GM23248 (cell line): ENCODE results near the gene RANBP9. TPM values are rescaled to one million over a fixed set of nuclear protein-coding genes. Genes with fewer than 3 reads are reported as not detected.

Experiments
- DNase-seq: peaks from one replicate; pipeline ENCODE4 v3.0.0-alpha.2; 2015
- H2AFZ ChIP-seq: fragments of 200-600 bp; sonication (generic); 2 replicates; pipeline ENCODE4 v1.6.1; 2016; ENCODE audit warnings: antibody characterized with exemption
- H3F3A ChIP-seq: fragments of 200-600 bp; sonication (generic); 2 replicates; pipeline ENCODE4 v1.6.1; 2016; ENCODE audit warnings: mild to moderate bottlenecking, antibody characterized with exemption, mixed run types; ENCODE audit not compliant: insufficient read depth
- H3K27ac ChIP-seq: fragments of 200-600 bp; sonication (generic); 2 replicates; pipeline ENCODE4 v1.5.1; 2016; ENCODE audit warnings: mild to moderate bottlenecking
- H3K27me3 ChIP-seq: fragments of 200-600 bp; sonication (generic); replicated peaks from 2 replicates; pipeline ENCODE4 v1.6.1; 2016; ENCODE audit warnings: mild to moderate bottlenecking; ENCODE audit not compliant: insufficient read depth
- H3K36me3 ChIP-seq: fragments of 200-600 bp; sonication (generic); 2 replicates; pipeline ENCODE4 v1.6.1; 2016; ENCODE audit warnings: low read depth, mild to moderate bottlenecking
- H3K4me1 ChIP-seq: fragments of 200-600 bp; sonication (generic); 2 replicates; pipeline ENCODE4 v1.6.1; 2016; ENCODE audit warnings: mild to moderate bottlenecking; ENCODE audit not compliant: insufficient read depth
- H3K4me2 ChIP-seq: fragments of 200-600 bp; sonication (generic); one replicate; pipeline ENCODE4 v1.6.1; 2016; ENCODE audit warnings: mild to moderate bottlenecking; ENCODE audit not compliant: unreplicated experiment
- H3K4me3 ChIP-seq: fragments of 200-600 bp; sonication (generic); 2 replicates; pipeline ENCODE4 v1.5.1; 2016; ENCODE audit warnings: mild to moderate bottlenecking
- H3K79me2 ChIP-seq: fragments of 200-600 bp; sonication (generic); 2 replicates; pipeline ENCODE4 v1.6.1; 2016; ENCODE audit warnings: mild to moderate bottlenecking; ENCODE audit not compliant: insufficient read depth
- H3K9ac ChIP-seq: fragments of 200-600 bp; sonication (generic); 2 replicates; pipeline ENCODE4 v1.6.1; 2016; ENCODE audit warnings: mild to moderate bottlenecking
- H3K9me2 ChIP-seq: fragments of 200-600 bp; sonication (generic); 2 replicates; pipeline ENCODE4 v1.6.1; 2016; ENCODE audit warnings: mixed run types, mild to moderate bottlenecking, moderate library complexity; ENCODE audit not compliant: insufficient read depth
- H3K9me3 ChIP-seq: fragments of 200-600 bp; sonication (generic); one replicate; pipeline ENCODE4 v1.6.1; 2017; ENCODE audit warnings: low read depth
- H4K20me1 ChIP-seq: fragments of 200-600 bp; sonication (generic); 2 replicates; pipeline ENCODE4 v1.6.0; 2016; ENCODE audit not compliant: insufficient read depth
- EZH2 ChIP-seq: fragments of 200-600 bp; sonication (generic); IDR thresholded peaks from 2 replicates; pipeline ENCODE4 v1.6.1; 2018; ENCODE audit warnings: antibody characterized with exemption, mild to moderate bottlenecking; ENCODE audit not compliant: insufficient read depth, poor library complexity, severe bottlenecking
- EZH2phosphoT487 ChIP-seq: fragments of 200-600 bp; sonication (generic); IDR thresholded peaks from 2 replicates; pipeline ENCODE4 v1.6.1; 2018; ENCODE audit warnings: antibody characterized with exemption, moderate library complexity, mild to moderate bottlenecking, low read depth; ENCODE audit not compliant: insufficient read depth
- WGBS, 2 experiments: methylation state at CpG; one replicate each; pipeline ENCODE4 v1.1.6; 2015 to 2017; ENCODE audit warnings: low lambda C conversion rate in 2 of 2, low coverage in 1 of 2; ENCODE audit errors: missing lambda C conversion rate in 2 of 2; 5-methylcytosine and 5-hydroxymethylcytosine counted together
- in situ Hi-C: fragments of 300-500 bp; cut with MboI; formaldehyde crosslinking; loops from 2 replicates; pipeline ENCODE4 v1.15.0; 2020
- polyA plus RNA-seq: library from polyadenylated mRNA; unstranded; fragments of >200 nt; fragmentation: Nextera tagmentation; extraction: Ambion mirVana; gene quantifications from 2 replicates; pipeline ENCODE4 v1.2.1, GENCODE V29; 2016
- total RNA-seq: library from RNA; depleted of rRNA; stranded (reverse); fragments of >200 nt; shearing (Covaris generic); gene quantifications from 2 replicates; pipeline ENCODE4 v1.2.3, GENCODE V29; 2014

Gene RANBP9
- total and polyA plus RNA-seq, 2 experiments from 2014 or later, result 8.0 to 29.8 TPM

DNA sequence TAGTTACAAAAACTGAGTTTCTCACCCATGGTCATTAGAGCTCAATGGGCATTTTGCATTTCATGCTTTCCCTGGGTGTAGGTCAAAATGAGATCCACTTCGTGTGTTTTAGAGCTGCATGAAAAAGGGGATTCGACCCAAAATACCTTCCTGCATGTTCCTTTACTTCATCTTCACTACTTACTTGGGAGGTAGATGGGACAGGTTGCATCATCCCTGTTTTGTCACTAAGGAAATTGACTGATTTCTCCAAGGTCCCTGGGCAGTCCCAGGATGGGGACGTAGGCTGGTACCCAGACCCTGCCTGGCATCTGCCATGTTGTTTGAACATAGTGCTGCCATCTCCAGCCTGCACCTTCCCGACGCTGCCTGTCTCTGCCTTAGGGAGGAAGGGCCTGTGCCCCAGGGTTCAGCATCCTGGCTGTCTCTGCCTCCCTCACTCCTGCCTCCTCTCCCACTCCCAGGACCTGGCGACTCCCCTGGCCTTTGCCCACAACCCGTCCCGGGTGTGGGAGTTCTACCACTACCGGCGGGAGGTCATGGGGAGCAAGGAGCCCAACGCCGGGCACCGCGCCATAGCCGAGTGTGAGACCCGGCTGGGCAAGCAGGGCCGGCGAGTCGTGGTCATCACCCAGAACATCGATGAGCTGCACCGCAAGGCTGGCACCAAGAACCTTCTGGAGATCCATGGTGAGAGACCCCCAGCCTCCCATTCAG is 120.3 kb downstream of the RANBP9 start:
- in situ Hi-C loops, result no loop called here
- 94 to 95% methylated on average over 20 to 21 of the region's 21 CpGs for WGBS, 2 experiments
- TF ChIP-seq EZH2phosphoT487, result no peak
- no peak for TF ChIP-seq EZH2

DNA sequence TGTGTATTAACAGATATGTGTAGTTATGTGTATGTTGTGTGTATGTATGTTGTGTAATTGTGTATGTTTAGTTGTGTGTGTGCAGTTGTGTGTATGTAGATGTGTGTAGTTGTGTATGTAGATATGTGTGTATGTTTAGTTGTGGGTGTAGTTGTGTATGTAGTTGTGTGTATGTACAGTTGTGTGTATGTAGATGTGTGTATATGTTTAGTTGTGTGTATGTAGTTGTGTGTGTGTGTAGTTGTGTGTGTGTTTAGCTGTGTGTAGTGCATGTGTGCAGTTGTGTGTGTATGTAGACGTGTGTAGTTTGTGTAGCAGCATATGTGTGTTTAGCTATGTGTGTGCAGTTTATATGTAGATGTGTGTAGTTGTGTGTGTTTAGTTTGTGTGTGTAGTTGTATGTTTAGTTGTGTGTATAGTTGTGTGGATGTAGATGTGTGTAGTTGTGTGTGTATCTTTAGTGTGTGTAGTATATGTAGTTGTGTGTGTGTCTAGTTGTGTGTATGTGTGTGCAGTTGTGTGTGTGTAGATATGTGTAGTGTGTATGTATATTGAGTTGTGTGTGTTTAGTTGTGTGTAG is 121.0 kb downstream of the RANBP9 start:
- Histone ChIP-seq H3K4me3 (no peak overlapping the region), H3K36me3 (peaks cover 6% of the 10 kb centered on the region; the same call in 1 of the 2 replicates), H4K20me1 (no peaks in the 10 kb centered on the region), H3K27ac (no peak overlapping the region), H3K9me2 (no peaks in the 10 kb centered on the region), H3K4me2 (no peak overlapping the region), H3K79me2 (no peaks in the 10 kb centered on the region), H3K9me3 (no peaks in the 10 kb centered on the region), H3K27me3 (no peaks in the 10 kb centered on the region), H3K9ac (no peak overlapping the region), H2AFZ (no peak overlapping the region), H3F3A (no peaks in the 10 kb centered on the region), H3K4me1 (no peaks in the 10 kb centered on the region)
- no peak for TF ChIP-seq EZH2phosphoT487
- no peak for TF ChIP-seq EZH2
- DNase-seq, result no peak
- in situ Hi-C loops, result no loop called here
- WGBS, 2 experiments, result 63 to 87% methylated on average over 1 of the region's 1 CpG

More for the DNA sequence above, 120.3 kb downstream of the RANBP9 start:
- H3K27ac ChIP-seq, result no peak overlapping the region
- no peaks in the 10 kb centered on the region for H3F3A ChIP-seq
- no peaks in the 10 kb centered on the region for H3K9me3 ChIP-seq
- no peak overlapping the region for H2AFZ ChIP-seq
- H3K79me2 ChIP-seq, result no peaks in the 10 kb centered on the region
- H3K4me1 ChIP-seq, result no peaks in the 10 kb centered on the region
- no peaks in the 10 kb centered on the region for H4K20me1 ChIP-seq
- no peaks in the 10 kb centered on the region for H3K27me3 ChIP-seq
- DNase-seq, result no peak
- no peak overlapping the region for H3K4me2 ChIP-seq
- peaks cover 6% of the 10 kb centered on the region; the same call in 1 of the 2 replicates for H3K36me3 ChIP-seq
- no peak overlapping the region for H3K9ac ChIP-seq
- no peaks in the 10 kb centered on the region for H3K9me2 ChIP-seq
- H3K4me3 ChIP-seq, result no peak overlapping the region

DNA sequence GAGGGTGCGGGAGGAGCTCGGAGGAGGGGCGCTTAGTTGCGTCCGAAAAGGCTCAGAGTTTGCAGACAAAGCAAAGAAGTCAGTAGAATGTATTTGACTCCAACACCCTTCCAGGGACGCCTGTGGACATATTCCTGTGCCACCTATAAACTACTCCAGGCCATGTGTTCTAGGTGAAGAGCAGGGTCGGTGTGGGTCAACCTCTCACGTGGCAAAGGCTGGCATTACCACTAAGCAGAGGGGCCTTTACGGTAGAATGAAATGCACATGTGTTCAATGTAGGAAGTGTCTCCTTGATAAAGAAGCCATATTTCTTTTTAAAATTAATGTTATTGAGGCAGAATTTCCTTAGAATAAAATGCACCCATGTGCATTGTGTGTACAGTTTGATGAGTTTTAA is 121.8 kb downstream of the RANBP9 start:
- Histone ChIP-seq H3K79me2 (no peaks in the 10 kb centered on the region), H3K4me1 (no peaks in the 10 kb centered on the region), H3K27me3 (no peaks in the 10 kb centered on the region), H3K27ac (no peak overlapping the region), H3K9me3 (no peaks in the 10 kb centered on the region), H2AFZ (no peak overlapping the region), H3K9ac (no peak overlapping the region), H3F3A (no peaks in the 10 kb centered on the region), H3K4me3 (no peak overlapping the region), H4K20me1 (no peaks in the 10 kb centered on the region), H3K36me3 (peaks cover 6% of the 10 kb centered on the region; the same call in 1 of the 2 replicates), H3K9me2 (no peaks in the 10 kb centered on the region), H3K4me2 (no peak overlapping the region)
- in situ Hi-C loops, result no loop called here
- 91 to 92% methylated on average over 9 of the region's 9 CpGs for WGBS, 2 experiments
- no peak for DNase-seq
- TF ChIP-seq EZH2phosphoT487, result no peak

DNA sequence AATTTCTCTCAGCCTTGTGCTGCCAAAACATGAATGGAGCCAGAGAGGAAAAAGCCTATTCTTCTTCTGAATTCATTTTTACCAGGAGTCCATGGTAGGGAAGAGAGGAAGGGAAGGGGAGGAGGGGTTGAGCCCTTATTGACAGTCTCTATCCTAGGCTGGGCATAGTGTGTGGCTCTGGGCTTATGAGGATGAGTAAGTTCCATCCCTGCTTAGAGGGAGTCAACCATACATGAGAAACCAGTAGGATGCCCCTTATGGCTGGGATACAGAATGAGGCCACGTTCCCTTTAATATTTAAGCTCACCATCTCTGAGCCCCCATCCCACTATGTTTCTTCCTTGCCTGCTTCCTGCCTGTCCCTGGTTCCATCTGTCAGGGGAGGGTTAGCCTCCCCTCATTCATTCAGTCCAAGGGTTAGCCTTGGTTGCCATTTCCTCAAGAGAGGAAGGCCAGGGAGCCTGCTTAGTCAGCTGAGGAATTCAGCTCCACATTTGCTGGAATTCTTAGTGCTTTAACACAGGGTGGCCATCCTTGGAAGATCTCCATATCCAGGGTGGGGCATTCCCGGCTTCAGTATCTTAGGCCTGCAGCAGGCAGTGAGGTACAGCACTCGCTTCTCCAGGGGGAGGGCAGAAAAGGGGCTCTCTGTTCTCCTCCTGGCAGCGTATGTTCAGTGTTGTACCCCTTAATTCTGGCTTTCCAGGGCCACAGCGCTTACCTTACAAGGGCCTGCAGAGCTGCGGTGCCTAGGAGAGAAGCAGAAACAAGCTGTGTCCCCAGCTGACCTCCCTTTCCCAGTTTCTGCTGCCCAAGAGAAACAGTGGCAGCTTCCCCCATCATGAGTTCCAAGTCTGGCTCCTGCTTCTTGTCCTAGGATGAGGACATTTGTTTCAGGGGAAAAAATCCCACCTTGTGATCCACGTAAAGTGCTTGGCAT is 124.8 kb downstream of the RANBP9 start:
- WGBS, 2 experiments, result 81 to 86% methylated on average over 7 of the region's 7 CpGs
- H3K27ac ChIP-seq, result no peak overlapping the region

More for the DNA sequence above, 124.8 kb downstream of the RANBP9 start:
- no peaks in the 10 kb centered on the region for H3K9me2 ChIP-seq
- H3F3A ChIP-seq, result no peaks in the 10 kb centered on the region
- H4K20me1 ChIP-seq, result no peaks in the 10 kb centered on the region
- H2AFZ ChIP-seq, result no peak overlapping the region
- TF ChIP-seq EZH2 (no peak), EZH2phosphoT487 (no peak)
- no peaks in the 10 kb centered on the region for H3K27me3 ChIP-seq
- no peak overlapping the region for H3K4me2 ChIP-seq
- in situ Hi-C loops, result no loop called here
- H3K79me2 ChIP-seq, result no peaks in the 10 kb centered on the region
- no peak overlapping the region for H3K4me3 ChIP-seq
- H3K36me3 ChIP-seq, result peaks cover 6% of the 10 kb centered on the region; the same call in 1 of the 2 replicates
- no peak overlapping the region for H3K9ac ChIP-seq
- peak; percentile 23 for DNase-seq
- H3K4me1 ChIP-seq, result no peaks in the 10 kb centered on the region
- no peaks in the 10 kb centered on the region for H3K9me3 ChIP-seq
